ENCODE results near the gene LTB.

GRCh38 chr6:31575952-31576685 is 6.1 kb downstream of the LTB start:
- no peak for TF ChIP-seq CTCF (IDR thresholded peaks at IDR 0.05)
- no peak for TF ChIP-seq EP300 (IDR thresholded peaks at IDR 0.05)
- no peak for TF ChIP-seq POLR2A (IDR thresholded peaks at IDR 0.05; ENCODE audit: low read depth)
- TF ChIP-seq POLR2AphosphoS5 (IDR thresholded peaks at IDR 0.05), result no peak

Data from esophagus muscularis mucosa (tissue), 4 donors.